C1 segment of cervical spinal cord (tissue), 14 donors: ENCODE measurements around the gene ETV3L.
A peak's percentile ranks its signal among the peaks of the same experiment; 100 is the strongest.
"Not testable (repeated sequence)": the region's sequence is repeated elsewhere in the genome, so short reads cannot be mapped to it uniquely, and the experiment has no call there.

Experiments used
- DNase-seq, 14 donors: peaks; one replicate each; lab custom pipeline; 2025; lab: John Stamatoyannopoulos, UW

The ETV3L gene

GRCh38 chr1:157080714-157081113, 18.9 kb downstream of the ETV3L start:
- DNase-seq, result no peak

DNA sequence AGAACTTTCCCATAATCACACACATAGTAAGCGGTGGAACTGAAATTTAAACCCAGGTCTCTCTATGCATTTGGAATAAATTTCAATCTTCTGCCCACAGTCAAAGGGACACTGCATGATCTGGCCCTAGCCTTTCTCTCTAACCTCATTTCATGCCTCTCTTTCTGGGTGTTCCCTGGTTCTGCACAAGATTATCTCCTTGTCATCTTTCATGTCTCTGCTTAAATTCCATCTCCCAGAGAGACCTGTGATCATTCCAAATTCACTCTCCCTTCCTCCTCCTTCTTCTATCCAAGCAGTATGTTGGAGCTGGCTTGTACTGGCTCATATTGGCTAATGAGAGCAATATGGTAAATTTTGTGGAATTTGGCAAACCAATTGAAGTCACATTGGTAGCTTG, 22.2 kb downstream of the ETV3L start:
- no peak for DNase-seq

GRCh38 chr1:157073944-157074685, 25.5 kb downstream of the ETV3L start:
- peak in 9 of 14 donors; percentile 10 to 53 (median 17) for DNase-seq

GRCh38 chr1:157069601-157070000, 30.0 kb downstream of the ETV3L start:
- no peak for DNase-seq

- DNase-seq, result not testable (repeated sequence)
These were observed 40.4 kb downstream of the ETV3L start for GRCh38 chr1:157059241-157059640.

GRCh38 chr1:157056269-157056668, 43.3 kb downstream of the ETV3L start:
- no peak for DNase-seq

DNA sequence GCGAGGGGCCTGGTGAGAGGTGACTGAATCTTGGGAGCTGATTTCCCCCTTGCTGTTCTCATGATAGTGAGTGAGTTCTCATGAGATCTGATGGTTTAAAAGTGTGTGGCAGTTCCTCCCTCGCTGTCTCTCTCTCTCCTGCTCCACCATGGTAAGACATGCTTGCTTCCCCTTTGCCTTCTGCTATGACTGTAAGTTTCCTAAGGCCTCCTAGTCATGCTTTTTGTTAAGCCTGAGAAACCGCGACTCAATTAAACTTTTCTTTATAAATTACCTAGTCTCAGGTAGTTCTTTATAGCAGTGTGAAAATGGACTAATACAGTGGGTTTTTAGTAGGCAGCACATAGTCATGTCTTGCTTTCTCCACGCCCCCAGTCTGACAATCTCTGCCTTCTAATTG, 43.9 kb downstream of the ETV3L start:
- not testable (repeated sequence) for DNase-seq

DNA sequence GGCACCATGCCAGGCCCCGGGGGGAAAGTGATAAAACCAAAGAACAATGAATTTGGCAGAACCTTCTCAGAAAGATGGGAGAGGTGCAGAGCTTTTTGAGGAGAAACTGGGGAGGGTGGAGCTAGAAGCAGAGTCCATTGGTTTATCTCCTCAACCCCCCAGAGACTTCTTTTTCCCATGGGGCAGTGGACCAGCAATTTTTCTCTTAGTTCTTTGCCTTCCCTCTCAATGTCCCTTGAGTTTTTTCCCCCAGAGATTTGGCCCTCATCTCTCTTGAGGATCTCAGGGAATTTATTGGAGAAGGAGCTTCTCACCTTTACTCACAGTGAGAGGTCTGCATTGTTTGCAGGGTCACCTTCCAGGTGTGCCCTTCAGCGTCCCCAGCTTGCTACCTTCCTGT, 48.8 kb downstream of the ETV3L start:
- DNase-seq, result no peak

GRCh38 chr1:157047062-157047410, 52.6 kb downstream of the ETV3L start:
- no peak for DNase-seq

DNA sequence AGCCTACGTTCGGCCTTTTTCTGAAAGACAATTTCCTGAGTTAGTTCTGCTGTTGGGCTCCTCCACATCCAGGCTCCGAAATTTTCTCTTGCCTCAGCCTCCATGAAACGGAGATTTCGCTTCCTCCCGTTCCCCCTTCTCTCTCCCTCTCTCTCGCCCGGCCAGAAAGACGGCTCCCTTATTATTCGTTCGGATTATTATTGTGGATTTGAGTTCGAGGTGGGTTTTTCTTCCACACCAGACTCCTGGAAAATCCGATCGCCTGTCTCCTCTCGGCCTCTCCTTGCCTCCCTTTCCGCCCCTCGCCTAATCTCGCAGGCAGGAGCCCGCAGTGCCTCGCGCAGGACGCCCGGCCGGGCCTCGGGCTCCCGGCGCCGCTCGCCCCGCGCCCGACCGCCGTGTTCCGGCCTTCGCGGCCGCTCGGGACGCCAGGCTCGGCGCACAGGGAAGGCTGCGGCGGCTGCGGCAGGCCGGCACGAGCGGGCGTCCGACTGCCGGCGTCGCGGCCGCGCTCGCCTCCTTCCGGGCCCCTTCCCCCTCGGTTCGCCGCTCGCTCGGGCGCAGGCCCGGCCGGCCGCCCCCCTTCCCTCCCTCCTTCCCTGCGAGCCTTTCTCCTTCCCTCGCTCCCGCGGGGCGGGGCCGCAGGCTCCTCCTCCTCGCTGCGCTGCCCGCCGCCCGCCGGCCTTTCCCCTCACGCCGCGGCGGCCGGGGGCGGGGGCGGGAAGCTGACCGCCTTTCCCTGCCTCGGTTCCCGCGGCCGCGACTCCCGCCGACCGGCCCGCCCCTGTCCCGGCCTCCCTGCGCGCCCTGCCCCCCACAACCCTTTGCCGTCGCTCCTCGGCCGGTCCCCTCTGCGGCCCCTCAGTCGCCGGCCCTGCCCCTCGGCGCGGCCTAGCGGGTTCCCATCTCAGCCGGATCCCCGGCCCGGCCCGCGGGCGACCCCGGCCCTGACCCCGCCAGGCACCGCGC, 54.1 kb downstream of the ETV3L start, which contains the start of gene ARHGEF11:
TSS of gene ARHGEF11 (minus strand) at position 493 of the 969 bp plus-strand sequence. CDS start 1,412 bp downstream, outside the sequence.
- DNase-seq, result peak; percentile 12 to 90 (median 80)

GRCh38 chr1:157044326-157044725, 55.3 kb downstream of the ETV3L start:
- no peak for DNase-seq

- DNase-seq, result no peak
These were observed 55.9 kb downstream of the ETV3L start for GRCh38 chr1:157043685-157044084.

GRCh38 chr1:157042846-157043245, 56.8 kb downstream of the ETV3L start:
- DNase-seq, result no peak
